GM21717 (cell line): Measurements from ENCODE around the gene GPSM3.
"Not testable (repeated sequence)": the region's sequence is repeated elsewhere in the genome, so short reads cannot be mapped to it uniquely, and the experiment has no call there.

Experiments used
- ATAC-seq: cut with Tn5 transposase; IDR thresholded peaks from one replicate; pipeline ENCODE4 v1.9.1; 2021; ENCODE audit warnings: mild to moderate bottlenecking, moderate library complexity; ENCODE audit not compliant: unreplicated experiment

The GPSM3 gene

DNA sequence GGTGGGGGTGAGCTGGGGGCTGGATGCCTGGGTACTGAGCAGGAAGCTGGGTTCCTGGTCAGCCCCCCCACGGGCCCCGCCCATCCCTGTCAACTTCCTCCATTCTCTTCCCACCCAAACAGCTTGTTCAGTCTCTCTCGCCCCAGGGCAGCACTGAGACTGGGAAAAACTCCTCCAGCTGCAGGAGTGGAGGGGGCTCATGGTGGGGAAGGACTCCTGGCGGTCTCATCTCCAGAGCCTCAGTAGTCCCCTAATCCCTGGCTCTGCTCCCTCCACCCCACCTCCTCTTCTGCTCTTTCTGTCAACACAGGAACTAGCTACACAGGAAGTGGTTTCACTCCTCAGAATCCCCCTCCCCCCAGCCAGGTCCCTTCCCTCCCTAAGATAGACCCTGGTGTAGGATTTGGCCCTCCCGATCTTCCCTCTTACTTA is at the start of gene GPSM3:
TSS of gene GPSM3 (minus strand) at position 36 of the 432 bp plus-strand sequence. CDS start 130 bp downstream, outside the sequence.
- ATAC-seq = no peak

DNA sequence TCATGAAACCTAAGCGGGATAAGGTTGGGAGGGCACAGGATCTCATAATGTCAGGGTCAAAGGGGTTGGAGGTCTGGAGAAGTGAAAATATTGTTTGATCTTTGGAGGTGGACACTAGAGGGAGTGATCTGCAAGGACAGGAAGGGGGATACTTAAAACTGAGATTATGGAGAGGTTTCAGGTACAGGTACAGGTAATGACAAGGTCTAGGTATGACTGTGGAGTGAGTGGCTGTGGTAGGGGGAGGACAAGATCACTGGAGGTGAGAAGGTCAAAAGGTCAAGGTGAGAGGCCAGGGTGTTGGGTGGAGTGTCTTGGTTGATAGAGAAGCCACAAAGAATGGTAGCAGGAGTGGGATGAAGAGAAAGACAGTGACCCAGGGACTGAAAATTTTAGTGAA is 48.2 kb upstream of the GPSM3 start:
- no peak for ATAC-seq

GRCh38 chr6:32239462-32239861 is 47.0 kb upstream of the GPSM3 start:
- ATAC-seq = no peak

DNA sequence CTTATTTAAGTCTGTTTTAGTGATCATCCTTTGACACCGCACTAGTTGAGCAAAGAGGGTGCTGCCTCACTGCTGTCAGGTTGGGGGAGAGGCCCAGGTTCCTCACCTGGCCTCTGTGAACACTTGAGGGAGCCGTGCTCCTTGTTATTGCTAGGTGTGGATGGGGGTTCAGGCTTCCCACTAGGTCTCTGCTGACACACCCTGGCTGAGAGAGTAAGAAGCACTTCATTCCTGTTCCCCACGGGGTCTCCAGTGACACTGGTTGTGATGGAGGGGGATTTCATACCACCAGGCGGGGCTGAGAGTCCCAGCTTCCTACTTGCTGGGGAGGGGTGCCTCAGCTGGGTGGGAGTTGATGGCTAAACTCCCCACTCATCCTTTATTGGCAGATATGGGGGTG is 42.5 kb upstream of the GPSM3 start:
- no peak for ATAC-seq

- no peak for ATAC-seq
Observed at GRCh38 chr6:32226434-32226833, 34.0 kb upstream of the GPSM3 start.

DNA sequence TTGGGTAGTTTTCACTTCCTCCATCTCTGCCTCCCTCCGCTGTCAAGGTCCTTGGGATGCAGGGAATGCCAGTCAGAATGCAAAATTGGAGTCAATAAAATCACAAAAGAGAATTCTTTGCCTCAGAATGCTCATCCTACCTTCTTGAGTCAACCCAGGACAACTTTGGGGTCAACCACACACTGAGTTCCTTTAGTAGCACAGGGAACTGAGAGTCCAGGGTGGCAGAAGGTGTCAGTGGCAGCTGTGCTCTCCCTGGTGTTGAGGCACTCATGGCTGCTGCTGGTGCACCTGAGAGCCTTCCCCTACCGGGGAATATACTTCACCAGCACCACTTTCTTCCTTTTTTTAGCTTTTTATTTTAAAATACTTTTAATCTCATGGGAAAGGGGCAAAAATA is 32.3 kb upstream of the GPSM3 start:
- no peak for ATAC-seq

- no peak for ATAC-seq
Observed at GRCh38 chr6:32223258-32224235, 31.1 kb upstream of the GPSM3 start, which contains the start of gene NOTCH4. Gene NOTCH4, minus strand, starts transcription at chr6:32224067. Its CDS starts 139 bp downstream, at chr6:32223928.

- no peak for ATAC-seq
Observed at GRCh38 chr6:32222333-32223230, 30.1 kb upstream of the GPSM3 start.

DNA sequence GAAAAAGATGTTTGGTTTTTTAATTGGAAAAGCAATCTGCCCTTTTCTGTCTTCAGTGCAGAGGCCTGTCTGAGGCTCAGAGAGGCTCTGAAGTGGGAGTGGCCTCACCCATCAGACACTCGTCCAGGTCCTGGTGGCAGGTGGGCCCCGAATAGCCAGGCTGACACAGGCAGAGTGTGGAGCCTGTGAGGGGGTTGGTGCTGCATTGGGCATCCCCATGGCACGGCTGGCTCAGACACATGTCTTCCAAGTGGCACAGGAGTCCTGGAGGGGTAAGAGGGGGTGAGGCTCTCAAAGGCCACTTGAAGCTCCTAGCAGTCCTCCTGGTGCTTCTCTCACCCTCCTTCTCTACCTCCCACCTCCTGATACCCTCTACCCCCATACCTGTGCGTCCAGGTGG is 27.6 kb upstream of the GPSM3 start:
- ATAC-seq = no peak

- no peak for ATAC-seq
Observed at GRCh38 chr6:32218167-32218566, 25.7 kb upstream of the GPSM3 start.

GRCh38 chr6:32216998-32217397 is 24.6 kb upstream of the GPSM3 start:
- no peak for ATAC-seq

DNA sequence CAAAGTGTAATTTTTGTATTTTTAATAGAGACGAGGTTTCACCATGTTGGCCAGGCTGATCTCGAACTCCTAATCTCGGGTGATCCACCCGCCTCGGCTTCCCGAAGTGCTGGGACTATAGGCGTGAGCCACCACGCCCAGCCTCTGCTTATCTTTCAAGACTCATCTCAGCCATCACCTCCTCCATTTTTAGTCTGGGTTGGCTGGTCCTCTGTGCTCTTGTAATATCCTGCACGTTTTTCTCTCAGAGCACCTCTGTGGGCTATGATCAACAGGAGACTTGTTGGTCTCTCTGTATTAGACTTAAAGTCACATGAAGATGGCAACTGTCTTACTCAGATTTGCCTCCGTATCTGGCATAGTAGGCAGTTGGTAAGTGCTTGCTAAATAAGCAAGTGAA is 23.8 kb upstream of the GPSM3 start:
- no peak for ATAC-seq

DNA sequence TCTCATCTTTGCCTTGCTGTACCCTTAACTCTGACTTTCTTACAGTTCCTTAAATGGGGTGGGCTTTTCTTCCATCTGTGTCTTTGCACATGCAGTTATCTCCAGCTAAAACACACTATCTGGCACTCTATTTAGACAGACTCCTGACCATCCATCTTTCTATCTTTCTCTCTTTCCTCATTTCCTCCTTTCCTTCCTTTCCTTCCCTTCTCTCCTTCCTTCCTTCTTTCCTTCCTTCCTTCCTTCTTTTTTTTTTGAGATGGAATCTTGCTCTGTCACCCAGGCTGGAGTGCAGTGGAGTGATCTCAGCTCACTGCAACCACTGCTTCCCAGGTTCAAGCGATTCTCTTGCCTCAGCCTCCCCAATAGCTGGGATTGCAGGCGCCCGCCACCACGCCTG is 23.2 kb upstream of the GPSM3 start:
- ATAC-seq = no peak

DNA sequence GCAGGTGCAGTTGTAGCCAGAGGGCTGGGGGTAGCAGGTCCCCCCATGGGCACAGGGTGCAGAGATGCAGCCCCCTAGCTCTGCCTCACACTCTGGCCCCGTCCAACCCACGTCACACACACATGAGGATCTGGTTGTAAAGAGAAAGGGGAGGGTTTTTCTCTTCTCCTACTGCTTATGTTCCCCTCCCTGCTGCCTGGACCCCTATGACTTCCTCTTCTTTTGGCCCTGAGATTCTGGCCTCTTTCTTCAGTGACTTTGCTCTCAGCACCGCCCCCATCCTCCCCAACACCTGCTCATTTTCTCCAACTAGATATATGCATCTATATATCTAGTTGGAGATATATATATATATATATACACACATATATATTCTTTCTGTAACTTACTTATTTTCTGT is 21.7 kb upstream of the GPSM3 start:
- no peak for ATAC-seq

- ATAC-seq = no peak
Observed at GRCh38 chr6:32213649-32214048, 21.2 kb upstream of the GPSM3 start.

DNA sequence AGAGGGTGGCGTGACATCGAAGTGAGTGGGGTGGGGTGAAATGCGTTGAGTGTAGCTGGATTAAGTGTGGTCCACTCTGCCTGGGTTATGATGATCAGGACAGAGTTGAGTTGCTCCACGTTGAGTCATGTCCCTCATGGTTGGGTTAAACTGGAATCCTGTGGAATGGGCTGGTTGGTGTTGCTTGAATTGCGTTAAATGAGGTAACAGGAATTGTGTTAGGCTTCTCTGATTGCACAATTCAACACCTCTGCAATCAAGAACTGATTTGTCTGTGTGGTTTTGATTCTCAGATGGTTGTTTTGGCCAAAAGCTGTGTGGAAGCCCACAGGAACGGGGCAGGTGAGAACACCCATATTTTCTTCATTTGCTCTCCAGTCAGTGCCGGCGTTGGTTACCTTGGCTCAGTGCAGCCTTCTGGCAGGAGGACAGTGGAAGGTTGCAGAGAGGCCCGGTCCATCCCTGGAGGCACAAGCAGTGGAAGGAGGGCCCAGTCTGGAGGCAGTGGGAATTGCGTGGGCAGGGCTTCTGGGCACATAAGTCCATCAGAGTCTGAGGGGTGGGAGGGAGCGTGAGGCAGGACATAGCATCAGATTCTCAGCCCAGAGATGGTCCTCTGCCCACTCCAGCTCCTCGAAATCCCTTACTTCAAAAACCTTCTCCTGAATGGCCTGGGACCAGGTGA is 19.8 kb upstream of the GPSM3 start:
- ATAC-seq = no peak

- not testable (repeated sequence) for ATAC-seq
Observed at GRCh38 chr6:32211432-32211831, 19.0 kb upstream of the GPSM3 start.

GRCh38 chr6:32210191-32210601 is 17.8 kb upstream of the GPSM3 start:
- no peak for ATAC-seq

DNA sequence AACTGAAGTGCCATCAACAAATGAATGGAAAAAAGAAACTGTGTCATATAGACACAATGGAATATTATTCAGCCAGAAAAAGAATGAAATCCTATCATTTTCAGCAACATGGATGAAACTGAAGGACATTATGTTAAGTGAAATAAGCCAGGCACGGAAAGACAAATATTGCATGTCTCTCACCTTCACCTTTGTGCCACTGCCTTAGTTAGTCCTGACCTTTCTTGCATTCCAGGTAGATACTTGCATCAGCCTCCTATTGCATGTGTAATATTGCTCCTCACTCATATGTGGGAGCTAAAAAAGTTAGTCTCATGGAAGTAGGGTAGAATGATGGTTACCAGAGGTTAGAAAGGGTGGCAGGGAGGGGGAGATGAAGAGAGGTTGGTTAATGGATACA is 16.6 kb upstream of the GPSM3 start:
- no peak for ATAC-seq

- no peak for ATAC-seq
Observed at GRCh38 chr6:32204268-32204715, 11.8 kb upstream of the GPSM3 start.
